ENCODE results near the gene S100A5.

- no peak for TF ChIP-seq RAD21 (conservative IDR thresholded peaks at IDR 0.05 in 1 of 2, IDR thresholded peaks at IDR 0.05 in 1 of 2)
- no peak for TF ChIP-seq MAZ (IDR thresholded peaks at IDR 0.05; ENCODE audit: borderline replicate concordance, low read depth, low read length)
- TF ChIP-seq EP300 (IDR thresholded peaks at IDR 0.05), result no peak
- TF ChIP-seq, protein P1, sequence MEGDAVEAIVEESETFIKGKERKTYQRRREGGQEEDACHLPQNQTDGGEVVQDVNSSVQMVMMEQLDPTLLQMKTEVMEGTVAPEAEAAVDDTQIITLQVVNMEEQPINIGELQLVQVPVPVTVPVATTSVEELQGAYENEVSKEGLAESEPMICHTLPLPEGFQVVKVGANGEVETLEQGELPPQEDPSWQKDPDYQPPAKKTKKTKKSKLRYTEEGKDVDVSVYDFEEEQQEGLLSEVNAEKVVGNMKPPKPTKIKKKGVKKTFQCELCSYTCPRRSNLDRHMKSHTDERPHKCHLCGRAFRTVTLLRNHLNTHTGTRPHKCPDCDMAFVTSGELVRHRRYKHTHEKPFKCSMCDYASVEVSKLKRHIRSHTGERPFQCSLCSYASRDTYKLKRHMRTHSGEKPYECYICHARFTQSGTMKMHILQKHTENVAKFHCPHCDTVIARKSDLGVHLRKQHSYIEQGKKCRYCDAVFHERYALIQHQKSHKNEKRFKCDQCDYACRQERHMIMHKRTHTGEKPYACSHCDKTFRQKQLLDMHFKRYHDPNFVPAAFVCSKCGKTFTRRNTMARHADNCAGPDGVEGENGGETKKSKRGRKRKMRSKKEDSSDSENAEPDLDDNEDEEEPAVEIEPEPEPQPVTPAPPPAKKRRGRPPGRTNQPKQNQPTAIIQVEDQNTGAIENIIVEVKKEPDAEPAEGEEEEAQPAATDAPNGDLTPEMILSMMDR (IDR thresholded peaks at IDR 0.05), result no peak
- TF ChIP-seq, protein P2, sequence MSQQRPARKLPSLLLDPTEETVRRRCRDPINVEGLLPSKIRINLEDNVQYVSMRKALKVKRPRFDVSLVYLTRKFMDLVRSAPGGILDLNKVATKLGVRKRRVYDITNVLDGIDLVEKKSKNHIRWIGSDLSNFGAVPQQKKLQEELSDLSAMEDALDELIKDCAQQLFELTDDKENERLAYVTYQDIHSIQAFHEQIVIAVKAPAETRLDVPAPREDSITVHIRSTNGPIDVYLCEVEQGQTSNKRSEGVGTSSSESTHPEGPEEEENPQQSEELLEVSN (IDR thresholded peaks at IDR 0.05; ENCODE audit: borderline replicate concordance, low read depth), result 0 out of 2 replicates have a peak, but pooled peaks have one; percentile 7
- TF ChIP-seq BHLHE40 (IDR thresholded peaks at IDR 0.05; ENCODE audit: low read depth, low read length), result no peak
- TF ChIP-seq POLR2A (IDR thresholded peaks at IDR 0.05; ENCODE audit: low read length), result no peak
- no peak for TF ChIP-seq HOXA7 (CRISPR knock-in tag; IDR thresholded peaks at IDR 0.05)
- no peak for TF ChIP-seq USF2 (IDR thresholded peaks at IDR 0.05)
- no peak for TF ChIP-seq CHD4 (IDR thresholded peaks at IDR 0.05; ENCODE audit: borderline replicate concordance)
- TF ChIP-seq MAX (IDR thresholded peaks at IDR 0.05), result no peak
- TF ChIP-seq HDAC2 (IDR thresholded peaks at IDR 0.05), result no peak
Measured at GRCh38 chr1:153544453-153545066, 3.8 kb upstream of the S100A5 start.
